ENCODE results near the gene TKT. TPM values are rescaled to one million over a fixed set of nuclear protein-coding genes. Genes with fewer than 3 reads are reported as not detected.

The TKT gene
- total RNA-seq, 1 experiment from 2014 or later: 377 TPM

- Histone ChIP-seq H3K9me3 (ENCODE audit: low read length) (no peaks in the 10 kb centered on the region), H3K4me2 (ENCODE audit: low read depth, low read length, poor library complexity, severe bottlenecking) (no peak overlapping the region), H3K4me1 (ENCODE audit: low read length) (no peaks in the 10 kb centered on the region), H3K79me2 (ENCODE audit: low read length) (no peaks in the 10 kb centered on the region), H3K27me3 (ENCODE audit: low read length) (no peaks in the 10 kb centered on the region), H3K9ac (ENCODE audit: low read length) (no peak overlapping the region), H4K20me1 (ENCODE audit: insufficient read depth, low read depth, low read length) (peaks cover 26% of the 10 kb centered on the region), H2AFZ (ENCODE audit: low read length) (no peak overlapping the region), H3K4me3 (ENCODE audit: low read length) (no peak overlapping the region), H3K9me2 (replicated peaks; ENCODE audit: insufficient read depth, low read length) (no peaks in the 10 kb centered on the region), H3K27ac (ENCODE audit: low read length) (no peak overlapping the region), H3K36me3 (ENCODE audit: insufficient read depth, low read length) (peaks cover 61% of the 10 kb centered on the region)
- no peak for DNase-seq
These were observed 21.5 kb downstream of the TKT start for GRCh38 chr3:53234130-53234840.

- no peak overlapping the region for H3K9ac ChIP-seq (ENCODE audit: low read length)
- H3K36me3 ChIP-seq (ENCODE audit: insufficient read depth, low read length): peaks cover 59% of the 10 kb centered on the region
- no peak overlapping the region for H3K4me3 ChIP-seq (ENCODE audit: low read length)
- no peaks in the 10 kb centered on the region for H3K27me3 ChIP-seq (ENCODE audit: low read length)
- no peaks in the 10 kb centered on the region for H3K9me3 ChIP-seq (ENCODE audit: low read length)
- no peaks in the 10 kb centered on the region for H3K9me2 ChIP-seq (replicated peaks; ENCODE audit: insufficient read depth, low read length)
- no peaks in the 10 kb centered on the region for H3K79me2 ChIP-seq (ENCODE audit: low read length)
- H3K4me2 ChIP-seq (ENCODE audit: low read depth, low read length, poor library complexity, severe bottlenecking): no peak overlapping the region
- no peaks in the 10 kb centered on the region for H3K4me1 ChIP-seq (ENCODE audit: low read length)
- peaks cover 36% of the 10 kb centered on the region for H4K20me1 ChIP-seq (ENCODE audit: insufficient read depth, low read depth, low read length)
- H2AFZ ChIP-seq (ENCODE audit: low read length): no peak overlapping the region
- no peak overlapping the region for H3K27ac ChIP-seq (ENCODE audit: low read length)
- no peak for DNase-seq
These were observed 23.0 kb downstream of the TKT start for GRCh38 chr3:53232641-53233377.

GRCh38 chr3:53231532-53232511, 24.0 kb downstream of the TKT start:
- no peak overlapping the region for H3K4me3 ChIP-seq (ENCODE audit: low read length)
- peaks cover 36% of the 10 kb centered on the region for H4K20me1 ChIP-seq (ENCODE audit: insufficient read depth, low read depth, low read length)
- no peaks in the 10 kb centered on the region for H3K9me2 ChIP-seq (replicated peaks; ENCODE audit: insufficient read depth, low read length)
- no peak overlapping the region for H3K27ac ChIP-seq (ENCODE audit: low read length)
- no peaks in the 10 kb centered on the region for H3K4me1 ChIP-seq (ENCODE audit: low read length)
- no peaks in the 10 kb centered on the region for H3K79me2 ChIP-seq (ENCODE audit: low read length)
- H2AFZ ChIP-seq (ENCODE audit: low read length): no peak overlapping the region
- H3K27me3 ChIP-seq (ENCODE audit: low read length): no peaks in the 10 kb centered on the region
- H3K4me2 ChIP-seq (ENCODE audit: low read depth, low read length, poor library complexity, severe bottlenecking): no peak overlapping the region
- H3K36me3 ChIP-seq (ENCODE audit: insufficient read depth, low read length): peaks cover 58% of the 10 kb centered on the region
- DNase-seq: no peak
- no peak overlapping the region for H3K9ac ChIP-seq (ENCODE audit: low read length)
- no peaks in the 10 kb centered on the region for H3K9me3 ChIP-seq (ENCODE audit: low read length)

- peaks cover 56% of the 10 kb centered on the region for H3K36me3 ChIP-seq (ENCODE audit: insufficient read depth, low read length)
These were observed 25.0 kb downstream of the TKT start for GRCh38 chr3:53230789-53231188.

GRCh38 chr3:53230041-53230621, 25.7 kb downstream of the TKT start:
- H2AFZ ChIP-seq (ENCODE audit: low read length): no peak overlapping the region
- peaks cover 35% of the 10 kb centered on the region for H4K20me1 ChIP-seq (ENCODE audit: insufficient read depth, low read depth, low read length)
- no peaks in the 10 kb centered on the region for H3K9me2 ChIP-seq (replicated peaks; ENCODE audit: insufficient read depth, low read length)
- no peak overlapping the region for H3K9ac ChIP-seq (ENCODE audit: low read length)
- H3K27ac ChIP-seq (ENCODE audit: low read length): no peak overlapping the region
- no peaks in the 10 kb centered on the region for H3K9me3 ChIP-seq (ENCODE audit: low read length)
- peak; percentile 62 for DNase-seq
- H3K27me3 ChIP-seq (ENCODE audit: low read length): no peaks in the 10 kb centered on the region
- H3K36me3 ChIP-seq (ENCODE audit: insufficient read depth, low read length): peaks cover 60% of the 10 kb centered on the region
- no peak overlapping the region for H3K4me3 ChIP-seq (ENCODE audit: low read length)
- 0 out of 2 replicates have a peak, but pooled peaks cover 5% of the 10 kb centered on the region for H3K79me2 ChIP-seq (ENCODE audit: low read length)
- H3K4me1 ChIP-seq (ENCODE audit: low read length): no peaks in the 10 kb centered on the region
- no peak overlapping the region for H3K4me2 ChIP-seq (ENCODE audit: low read depth, low read length, poor library complexity, severe bottlenecking)

More at GRCh38 chr3:53230789-53231188, 25.0 kb downstream of the TKT start:
- no peak overlapping the region for H3K9ac ChIP-seq (ENCODE audit: low read length)
- H3K9me2 ChIP-seq (replicated peaks; ENCODE audit: insufficient read depth, low read length): no peaks in the 10 kb centered on the region
- no peaks in the 10 kb centered on the region for H3K4me1 ChIP-seq (ENCODE audit: low read length)
- H3K4me2 ChIP-seq (ENCODE audit: low read depth, low read length, poor library complexity, severe bottlenecking): no peak overlapping the region
- H3K79me2 ChIP-seq (ENCODE audit: low read length): 0 out of 2 replicates have a peak, but pooled peaks cover 3% of the 10 kb centered on the region
- H3K27me3 ChIP-seq (ENCODE audit: low read length): no peaks in the 10 kb centered on the region
- H3K9me3 ChIP-seq (ENCODE audit: low read length): no peaks in the 10 kb centered on the region
- DNase-seq: no peak
- H3K4me3 ChIP-seq (ENCODE audit: low read length): no peak overlapping the region
- H2AFZ ChIP-seq (ENCODE audit: low read length): no peak overlapping the region
- no peak overlapping the region for H3K27ac ChIP-seq (ENCODE audit: low read length)
- peaks cover 33% of the 10 kb centered on the region for H4K20me1 ChIP-seq (ENCODE audit: insufficient read depth, low read depth, low read length)

GRCh38 chr3:53229606-53230005, 26.2 kb downstream of the TKT start:
- Histone ChIP-seq H3K4me2 (ENCODE audit: low read depth, low read length, poor library complexity, severe bottlenecking) (no peak overlapping the region), H3K9me2 (replicated peaks; ENCODE audit: insufficient read depth, low read length) (no peaks in the 10 kb centered on the region), H3K4me3 (ENCODE audit: low read length) (no peak overlapping the region), H3K27ac (ENCODE audit: low read length) (no peak overlapping the region), H3K9me3 (ENCODE audit: low read length) (no peaks in the 10 kb centered on the region), H3K27me3 (ENCODE audit: low read length) (no peaks in the 10 kb centered on the region), H3K36me3 (ENCODE audit: insufficient read depth, low read length) (peaks cover 58% of the 10 kb centered on the region), H2AFZ (ENCODE audit: low read length) (no peak overlapping the region), H3K79me2 (ENCODE audit: low read length) (0 out of 2 replicates have a peak, but pooled peaks cover 5% of the 10 kb centered on the region), H3K4me1 (ENCODE audit: low read length) (no peaks in the 10 kb centered on the region), H3K9ac (ENCODE audit: low read length) (no peak overlapping the region), H4K20me1 (ENCODE audit: insufficient read depth, low read depth, low read length) (peaks cover 35% of the 10 kb centered on the region)
- no peak for DNase-seq

GRCh38 chr3:53229171-53229570, 26.7 kb downstream of the TKT start:
- Histone ChIP-seq H3K9ac (ENCODE audit: low read length) (no peak overlapping the region), H3K4me1 (ENCODE audit: low read length) (no peaks in the 10 kb centered on the region), H3K4me3 (ENCODE audit: low read length) (no peak overlapping the region), H4K20me1 (ENCODE audit: insufficient read depth, low read depth, low read length) (peaks cover 35% of the 10 kb centered on the region), H3K27ac (ENCODE audit: low read length) (no peak overlapping the region), H3K9me3 (ENCODE audit: low read length) (no peaks in the 10 kb centered on the region), H3K36me3 (ENCODE audit: insufficient read depth, low read length) (peaks cover 57% of the 10 kb centered on the region), H3K4me2 (ENCODE audit: low read depth, low read length, poor library complexity, severe bottlenecking) (no peak overlapping the region), H2AFZ (ENCODE audit: low read length) (no peak overlapping the region), H3K27me3 (ENCODE audit: low read length) (no peaks in the 10 kb centered on the region), H3K9me2 (replicated peaks; ENCODE audit: insufficient read depth, low read length) (no peaks in the 10 kb centered on the region), H3K79me2 (ENCODE audit: low read length) (0 out of 2 replicates have a peak, but pooled peaks cover 5% of the 10 kb centered on the region)
- DNase-seq: no peak

All from Karpas-422 (cell line).